ENCODE results near the gene MRPL19.

DNA sequence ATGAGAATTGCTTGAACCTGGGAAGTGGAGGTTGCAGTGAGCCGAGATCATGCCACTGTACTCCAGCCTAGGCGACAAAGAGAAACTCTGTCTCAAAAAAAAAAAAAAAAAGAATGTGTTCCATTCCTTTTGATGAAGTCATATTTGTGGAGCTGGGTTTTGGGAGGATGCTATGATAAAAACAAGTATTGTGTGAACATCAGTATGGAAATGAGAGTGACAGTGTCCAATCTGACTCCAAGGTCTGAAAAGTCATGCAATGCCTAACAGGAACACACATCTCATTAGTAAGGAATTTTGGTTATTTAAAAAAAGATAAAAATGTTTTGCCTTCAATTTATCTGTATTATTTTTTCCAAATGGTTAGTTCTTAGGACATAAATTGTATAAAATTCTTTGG lies 52.3 kb downstream of the MRPL19 start:
- TF ChIP-seq, protein P1, sequence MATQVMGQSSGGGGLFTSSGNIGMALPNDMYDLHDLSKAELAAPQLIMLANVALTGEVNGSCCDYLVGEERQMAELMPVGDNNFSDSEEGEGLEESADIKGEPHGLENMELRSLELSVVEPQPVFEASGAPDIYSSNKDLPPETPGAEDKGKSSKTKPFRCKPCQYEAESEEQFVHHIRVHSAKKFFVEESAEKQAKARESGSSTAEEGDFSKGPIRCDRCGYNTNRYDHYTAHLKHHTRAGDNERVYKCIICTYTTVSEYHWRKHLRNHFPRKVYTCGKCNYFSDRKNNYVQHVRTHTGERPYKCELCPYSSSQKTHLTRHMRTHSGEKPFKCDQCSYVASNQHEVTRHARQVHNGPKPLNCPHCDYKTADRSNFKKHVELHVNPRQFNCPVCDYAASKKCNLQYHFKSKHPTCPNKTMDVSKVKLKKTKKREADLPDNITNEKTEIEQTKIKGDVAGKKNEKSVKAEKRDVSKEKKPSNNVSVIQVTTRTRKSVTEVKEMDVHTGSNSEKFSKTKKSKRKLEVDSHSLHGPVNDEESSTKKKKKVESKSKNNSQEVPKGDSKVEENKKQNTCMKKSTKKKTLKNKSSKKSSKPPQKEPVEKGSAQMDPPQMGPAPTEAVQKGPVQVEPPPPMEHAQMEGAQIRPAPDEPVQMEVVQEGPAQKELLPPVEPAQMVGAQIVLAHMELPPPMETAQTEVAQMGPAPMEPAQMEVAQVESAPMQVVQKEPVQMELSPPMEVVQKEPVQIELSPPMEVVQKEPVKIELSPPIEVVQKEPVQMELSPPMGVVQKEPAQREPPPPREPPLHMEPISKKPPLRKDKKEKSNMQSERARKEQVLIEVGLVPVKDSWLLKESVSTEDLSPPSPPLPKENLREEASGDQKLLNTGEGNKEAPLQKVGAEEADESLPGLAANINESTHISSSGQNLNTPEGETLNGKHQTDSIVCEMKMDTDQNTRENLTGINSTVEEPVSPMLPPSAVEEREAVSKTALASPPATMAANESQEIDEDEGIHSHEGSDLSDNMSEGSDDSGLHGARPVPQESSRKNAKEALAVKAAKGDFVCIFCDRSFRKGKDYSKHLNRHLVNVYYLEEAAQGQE (IDR thresholded peaks at IDR 0.05; ENCODE audit: insufficient replicate concordance, low read depth) = no peak
- TF ChIP-seq, protein P2, sequence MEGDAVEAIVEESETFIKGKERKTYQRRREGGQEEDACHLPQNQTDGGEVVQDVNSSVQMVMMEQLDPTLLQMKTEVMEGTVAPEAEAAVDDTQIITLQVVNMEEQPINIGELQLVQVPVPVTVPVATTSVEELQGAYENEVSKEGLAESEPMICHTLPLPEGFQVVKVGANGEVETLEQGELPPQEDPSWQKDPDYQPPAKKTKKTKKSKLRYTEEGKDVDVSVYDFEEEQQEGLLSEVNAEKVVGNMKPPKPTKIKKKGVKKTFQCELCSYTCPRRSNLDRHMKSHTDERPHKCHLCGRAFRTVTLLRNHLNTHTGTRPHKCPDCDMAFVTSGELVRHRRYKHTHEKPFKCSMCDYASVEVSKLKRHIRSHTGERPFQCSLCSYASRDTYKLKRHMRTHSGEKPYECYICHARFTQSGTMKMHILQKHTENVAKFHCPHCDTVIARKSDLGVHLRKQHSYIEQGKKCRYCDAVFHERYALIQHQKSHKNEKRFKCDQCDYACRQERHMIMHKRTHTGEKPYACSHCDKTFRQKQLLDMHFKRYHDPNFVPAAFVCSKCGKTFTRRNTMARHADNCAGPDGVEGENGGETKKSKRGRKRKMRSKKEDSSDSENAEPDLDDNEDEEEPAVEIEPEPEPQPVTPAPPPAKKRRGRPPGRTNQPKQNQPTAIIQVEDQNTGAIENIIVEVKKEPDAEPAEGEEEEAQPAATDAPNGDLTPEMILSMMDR (IDR thresholded peaks at IDR 0.05; ENCODE audit: insufficient read depth, low read length) = no peak
- TF ChIP-seq GABPA (IDR thresholded peaks at IDR 0.05; ENCODE audit: low read depth) (no peak), POLR2AphosphoS5 (IDR thresholded peaks at IDR 0.05; ENCODE audit: low read depth) (no peak), SPI1 (IDR thresholded peaks at IDR 0.05; ENCODE audit: borderline replicate concordance, low read depth) (no peak)
